GM21825 (cell line): ENCODE results near the gene TMEM184A.
"Not testable (repeated sequence)": the region's sequence is repeated elsewhere in the genome, so short reads cannot be mapped to it uniquely, and the experiment has no call there.

Experiments
- ATAC-seq: cut with Tn5 transposase; IDR thresholded peaks from one replicate; pipeline ENCODE4 v1.9.1; 2021; ENCODE audit warnings: mild to moderate bottlenecking, moderate library complexity; ENCODE audit not compliant: unreplicated experiment

Gene TMEM184A

DNA sequence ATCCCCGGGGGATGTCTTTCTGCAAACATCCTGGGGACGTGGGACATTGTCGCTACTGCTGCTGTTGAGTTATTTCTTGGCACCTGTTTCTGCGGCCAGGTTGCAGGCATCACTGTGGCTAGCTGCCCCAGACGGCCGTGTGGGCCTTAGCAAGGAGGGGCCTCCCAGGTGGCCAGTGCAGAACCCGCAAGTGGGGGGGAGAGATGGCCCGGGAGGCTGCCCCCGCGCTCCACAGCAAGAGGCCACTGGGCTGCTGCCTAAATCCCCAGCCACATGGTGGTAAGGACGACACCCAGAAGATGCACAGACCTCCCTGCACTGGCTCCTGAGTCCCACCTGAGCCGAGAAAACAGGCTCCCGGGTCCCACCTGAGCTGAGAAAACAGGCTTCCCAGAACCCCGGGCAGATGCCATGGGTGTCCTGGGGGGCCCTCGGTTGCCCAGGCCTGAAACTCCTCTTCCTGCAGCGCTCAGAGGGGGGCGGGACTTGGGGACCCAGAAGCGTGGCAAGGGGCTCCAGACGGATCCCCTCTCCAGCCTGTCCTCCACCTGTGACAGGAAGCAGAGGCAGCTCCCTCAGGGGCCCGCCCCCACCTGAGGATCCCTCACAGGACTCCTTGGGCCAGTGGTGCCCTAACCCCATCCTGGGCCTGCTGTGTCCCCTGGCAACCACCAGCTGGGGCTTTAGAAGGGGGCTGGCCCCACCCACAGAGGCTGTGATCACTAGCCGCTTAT is 26.5 kb downstream of the TMEM184A start:
- ATAC-seq = no peak

DNA sequence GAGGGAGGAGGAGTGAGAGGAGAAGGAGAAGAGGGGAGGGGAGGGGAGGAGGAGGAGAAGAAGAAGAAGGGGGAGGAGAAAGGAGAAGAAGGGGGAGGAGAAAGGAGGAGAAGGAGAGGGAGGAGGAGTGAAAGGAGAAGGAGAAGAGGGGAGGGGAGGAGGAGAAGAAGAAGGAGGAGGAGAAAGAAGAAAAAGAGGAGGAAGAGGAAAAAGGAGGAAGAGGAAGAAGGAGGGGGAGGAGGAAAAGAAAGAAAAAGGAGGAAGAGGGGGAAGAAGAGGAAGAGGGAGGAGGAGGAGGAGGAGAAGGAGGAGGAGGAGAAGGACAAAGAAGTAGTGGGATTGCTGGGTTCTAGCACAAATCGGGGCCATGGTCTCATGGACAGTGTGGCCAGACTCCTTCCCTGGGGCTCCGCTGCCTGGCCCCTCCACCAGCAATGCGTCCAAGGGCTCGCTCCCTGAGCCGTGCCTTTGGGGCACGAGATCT is 29.7 kb downstream of the TMEM184A start:
- no peak for ATAC-seq

DNA sequence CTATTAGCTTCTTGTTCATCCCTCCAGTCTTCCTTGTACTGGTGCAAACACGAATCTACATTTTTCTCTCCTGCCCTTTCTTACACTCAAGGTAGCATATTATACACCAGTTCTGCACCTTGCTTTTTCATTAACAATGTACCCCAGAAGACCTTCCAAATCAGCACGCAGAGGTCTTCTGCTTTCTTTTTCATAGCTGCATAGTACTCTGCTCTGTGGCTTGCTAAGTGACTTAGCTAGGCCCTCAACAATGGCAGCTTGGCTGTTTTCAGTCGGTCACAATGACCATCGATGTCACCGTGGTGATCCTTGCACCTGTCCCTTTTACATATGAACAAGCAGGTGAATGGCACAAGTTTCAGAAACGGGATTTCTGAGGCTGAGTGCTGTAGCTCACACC is 30.6 kb downstream of the TMEM184A start:
- no peak for ATAC-seq

DNA sequence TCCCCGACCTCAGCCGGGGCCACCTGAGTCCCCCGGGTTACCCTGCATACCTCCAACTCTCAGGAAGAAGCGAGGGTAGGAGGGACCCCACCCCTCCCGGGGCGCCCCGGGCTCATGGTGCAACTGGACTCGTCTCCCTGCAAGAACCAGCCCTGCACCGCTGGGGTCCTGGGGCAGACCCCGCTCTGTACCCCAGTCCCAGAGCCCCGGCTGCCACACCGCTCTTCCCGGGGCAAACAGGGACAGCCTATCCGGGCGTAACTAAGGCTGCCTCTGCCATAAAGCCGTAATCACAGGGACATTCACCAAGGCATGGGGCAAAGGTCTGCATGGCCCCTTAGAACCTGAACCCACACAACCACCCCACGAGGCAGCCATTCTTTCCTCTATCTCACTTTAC is 32.2 kb downstream of the TMEM184A start:
- no peak for ATAC-seq

DNA sequence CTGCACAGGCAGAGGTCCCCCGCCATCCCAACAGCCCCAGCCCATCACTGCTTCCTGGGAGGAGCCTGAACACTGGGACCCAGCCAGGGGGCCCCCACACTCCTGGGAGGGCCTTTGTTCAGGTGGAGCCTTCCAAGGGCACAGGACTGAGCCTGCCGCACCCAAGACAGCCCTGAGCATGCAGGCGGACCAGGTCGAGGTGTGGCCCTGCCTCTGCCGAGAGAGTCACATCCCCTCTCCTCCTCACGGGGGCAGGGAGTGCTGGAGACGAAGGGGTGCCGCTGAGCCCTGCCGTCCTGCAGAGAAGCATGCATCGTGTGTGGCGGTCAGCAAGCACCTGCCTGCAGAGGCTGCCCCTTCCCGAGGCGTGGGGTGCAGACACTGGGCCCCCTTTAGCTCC is 32.8 kb downstream of the TMEM184A start:
- no peak for ATAC-seq

DNA sequence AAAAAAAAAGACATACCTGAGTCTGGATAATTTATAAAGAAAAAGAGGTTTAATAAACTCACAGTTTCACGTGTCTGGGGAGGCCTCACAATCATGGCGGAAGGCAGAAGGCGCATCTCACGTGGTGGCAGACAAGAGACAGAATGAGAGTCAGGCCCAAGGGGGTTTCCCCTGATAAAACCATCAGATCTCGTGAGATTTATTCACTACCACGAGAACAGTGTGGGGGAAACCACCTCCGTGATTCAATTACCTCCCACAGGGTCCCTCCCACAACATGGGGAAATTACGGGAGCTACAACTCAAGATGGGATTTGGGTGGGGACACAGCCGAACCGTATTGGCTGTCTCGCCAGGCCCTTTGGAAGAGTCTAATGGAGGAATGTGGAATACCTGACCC is 34.5 kb downstream of the TMEM184A start:
- ATAC-seq = no peak

DNA sequence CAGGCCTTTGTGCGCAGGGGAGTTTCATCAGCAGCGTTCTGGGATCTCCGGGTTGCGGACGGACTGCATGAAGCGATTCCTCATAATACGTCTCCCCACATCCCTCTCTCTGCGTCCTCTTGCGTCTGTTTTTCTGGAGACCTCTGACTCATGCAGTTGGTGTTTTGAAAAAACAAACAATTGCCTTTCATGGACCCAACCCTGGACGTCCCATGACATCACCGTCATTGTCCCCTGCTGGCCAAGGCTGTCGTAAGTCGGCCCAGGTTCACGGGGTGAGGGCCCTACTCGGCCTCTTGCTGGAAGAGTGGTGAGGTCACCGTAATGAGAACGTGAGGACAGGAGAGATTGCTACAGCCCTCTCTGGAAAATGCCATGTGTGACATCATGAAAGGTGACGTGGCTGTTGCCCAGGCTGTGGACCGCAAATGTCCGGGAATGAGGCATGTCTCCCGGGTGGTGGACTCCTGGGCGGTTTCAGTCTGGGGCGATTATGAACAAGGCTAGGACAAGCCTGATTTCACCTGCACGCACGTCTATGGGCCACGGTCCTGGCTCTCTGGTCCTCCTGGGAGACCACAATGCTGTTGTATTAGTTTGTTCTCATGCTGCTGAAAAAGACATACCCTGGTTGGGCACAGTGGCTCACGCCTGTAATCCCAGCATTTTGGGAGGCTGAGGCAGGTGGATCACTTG is 35.3 kb downstream of the TMEM184A start:
- no peak for ATAC-seq

DNA sequence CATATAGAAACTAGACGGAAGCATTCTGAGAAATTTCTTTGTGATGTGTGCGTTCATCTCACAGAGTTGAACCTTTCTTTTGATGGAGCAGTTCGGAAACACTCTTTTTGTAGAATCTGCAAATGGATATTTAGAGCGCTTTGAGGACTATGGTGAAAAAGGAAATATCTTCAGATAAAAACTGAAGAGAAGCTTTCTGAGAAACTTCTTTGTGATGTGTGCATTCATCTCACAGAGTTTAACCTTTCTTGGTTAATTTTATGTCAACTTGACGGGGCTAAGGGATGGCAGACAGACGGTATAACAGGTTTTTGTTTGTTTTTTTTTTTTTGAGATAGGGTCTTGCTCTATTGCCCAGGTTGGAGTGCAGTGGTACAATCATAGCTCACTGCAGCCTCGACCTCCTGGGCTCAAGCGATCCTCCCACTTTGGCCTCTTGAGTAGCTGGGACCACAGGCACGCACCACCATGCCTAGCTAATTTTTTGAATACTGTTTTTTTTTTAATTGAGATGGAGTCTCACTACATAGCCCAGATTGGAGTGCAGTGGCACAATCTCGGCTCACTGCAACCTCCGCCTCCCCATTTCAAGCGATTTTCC is 36.6 kb downstream of the TMEM184A start:
- ATAC-seq = not testable (repeated sequence)

DNA sequence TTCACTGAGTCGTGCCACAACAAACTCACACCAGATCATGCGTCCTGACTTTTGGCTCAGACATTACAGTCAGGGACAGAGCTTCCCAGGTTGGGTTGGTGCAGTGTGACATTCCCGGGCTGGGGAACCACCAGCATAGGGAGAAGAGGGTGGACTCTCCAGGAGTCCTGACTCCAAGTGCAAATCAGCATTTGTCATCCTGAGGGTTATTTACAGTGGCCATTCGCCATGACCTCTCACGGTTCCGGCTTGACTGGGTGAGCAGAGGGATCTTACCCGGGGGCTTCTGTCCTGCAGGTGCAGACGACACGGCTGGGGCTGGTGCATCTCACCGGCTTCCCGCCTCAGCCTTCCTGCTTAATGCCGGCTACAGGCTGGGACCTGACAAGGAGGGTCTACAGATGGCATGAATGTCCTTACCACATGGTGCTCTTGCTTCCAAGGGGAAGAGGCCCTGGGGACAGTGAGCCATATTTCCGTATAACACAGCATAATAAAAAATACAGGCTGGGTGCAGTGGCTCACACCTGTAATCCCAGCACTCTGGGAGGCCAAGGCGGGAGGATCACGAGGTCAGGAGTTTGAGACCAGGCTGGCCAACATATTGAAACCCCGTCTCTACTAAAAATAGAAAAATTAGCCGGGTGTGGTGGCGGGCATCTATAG is 39.3 kb downstream of the TMEM184A start:
- ATAC-seq = no peak

DNA sequence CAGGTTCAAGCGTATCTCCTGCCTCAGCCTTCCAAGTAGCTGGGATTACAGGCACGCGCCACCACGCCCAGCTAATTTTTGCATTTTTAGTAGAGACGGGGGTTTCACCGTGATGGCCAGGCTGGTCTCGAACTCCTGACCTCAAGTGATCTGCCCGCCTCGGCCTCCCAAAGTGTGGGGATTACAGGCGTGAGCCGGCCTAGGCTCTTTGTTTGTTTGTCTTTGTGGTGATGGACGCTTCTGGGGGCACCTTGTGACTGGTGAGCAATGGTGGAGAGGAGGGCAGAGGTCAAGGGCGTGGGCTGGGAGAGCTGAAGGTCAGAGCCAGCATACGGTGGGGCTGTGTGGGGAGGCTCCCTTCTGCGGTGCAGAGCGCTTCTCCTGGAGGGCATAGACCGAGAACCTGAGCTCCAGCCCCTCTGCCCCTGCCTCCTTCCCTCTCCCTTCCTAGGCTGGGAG is 40.5 kb downstream of the TMEM184A start:
- not testable (repeated sequence) for ATAC-seq

DNA sequence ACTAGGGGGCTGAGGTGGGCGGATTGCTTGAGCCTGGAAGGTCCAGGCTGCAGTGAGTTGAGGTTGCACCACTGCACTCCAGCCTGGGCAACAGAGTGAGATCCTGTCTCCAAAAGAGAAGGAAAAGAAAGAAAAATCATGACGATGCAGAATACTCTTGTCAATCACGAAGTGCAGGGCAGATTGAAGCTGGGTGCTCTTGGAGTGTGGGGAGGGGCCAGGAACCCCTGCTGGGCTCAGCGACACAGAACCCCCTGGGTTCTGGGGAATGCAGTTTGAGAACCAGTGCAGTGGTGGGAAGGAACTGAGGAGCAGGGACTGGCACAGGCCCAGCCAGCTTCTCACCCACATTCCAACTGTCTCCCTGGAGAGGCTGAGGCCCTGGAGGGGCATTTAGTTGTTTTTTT is 41.0 kb downstream of the TMEM184A start:
- ATAC-seq = no peak

DNA sequence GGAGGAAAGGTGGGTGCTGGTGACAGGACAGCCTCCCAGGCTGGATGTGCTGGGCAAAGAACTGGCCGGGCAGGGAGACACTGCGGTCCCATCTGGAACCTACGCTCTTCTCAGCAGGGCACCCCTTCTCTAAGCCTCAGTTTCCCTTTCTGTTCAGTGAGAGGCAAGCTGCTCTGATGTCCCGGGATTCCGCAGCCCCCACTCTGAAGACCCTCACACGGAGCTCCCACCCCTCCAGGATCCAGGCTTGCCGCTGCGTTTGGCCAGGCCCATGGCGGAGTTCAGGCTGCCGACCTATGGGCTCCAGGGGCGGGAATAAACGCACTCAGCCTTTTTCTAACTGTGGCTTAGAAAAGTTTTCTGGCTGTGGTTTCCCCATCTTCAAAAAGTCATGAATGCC is 41.6 kb downstream of the TMEM184A start:
- ATAC-seq = no peak

DNA sequence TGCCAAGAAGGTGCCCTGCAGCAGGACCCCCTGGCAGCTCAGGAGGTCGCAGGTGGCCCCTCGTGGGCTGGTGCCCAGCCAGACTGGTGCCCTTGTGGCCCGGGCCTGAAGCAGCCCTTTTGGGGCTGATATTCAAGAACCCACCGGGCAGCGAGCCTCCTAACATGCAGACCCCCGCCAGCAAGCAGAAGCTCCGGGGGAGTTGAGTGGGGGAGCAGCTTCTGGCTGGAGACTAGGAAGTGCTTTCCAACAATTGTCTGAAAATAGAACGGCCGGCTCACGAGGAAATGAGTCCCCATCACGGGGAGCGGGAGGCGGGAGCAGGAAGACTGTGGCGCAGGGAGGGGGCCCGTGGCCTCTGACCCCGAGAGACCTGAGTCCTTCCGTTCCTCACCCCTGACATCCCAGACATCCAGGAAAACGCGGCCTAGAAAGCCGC is 42.3 kb downstream of the TMEM184A start:
- ATAC-seq = no peak

DNA sequence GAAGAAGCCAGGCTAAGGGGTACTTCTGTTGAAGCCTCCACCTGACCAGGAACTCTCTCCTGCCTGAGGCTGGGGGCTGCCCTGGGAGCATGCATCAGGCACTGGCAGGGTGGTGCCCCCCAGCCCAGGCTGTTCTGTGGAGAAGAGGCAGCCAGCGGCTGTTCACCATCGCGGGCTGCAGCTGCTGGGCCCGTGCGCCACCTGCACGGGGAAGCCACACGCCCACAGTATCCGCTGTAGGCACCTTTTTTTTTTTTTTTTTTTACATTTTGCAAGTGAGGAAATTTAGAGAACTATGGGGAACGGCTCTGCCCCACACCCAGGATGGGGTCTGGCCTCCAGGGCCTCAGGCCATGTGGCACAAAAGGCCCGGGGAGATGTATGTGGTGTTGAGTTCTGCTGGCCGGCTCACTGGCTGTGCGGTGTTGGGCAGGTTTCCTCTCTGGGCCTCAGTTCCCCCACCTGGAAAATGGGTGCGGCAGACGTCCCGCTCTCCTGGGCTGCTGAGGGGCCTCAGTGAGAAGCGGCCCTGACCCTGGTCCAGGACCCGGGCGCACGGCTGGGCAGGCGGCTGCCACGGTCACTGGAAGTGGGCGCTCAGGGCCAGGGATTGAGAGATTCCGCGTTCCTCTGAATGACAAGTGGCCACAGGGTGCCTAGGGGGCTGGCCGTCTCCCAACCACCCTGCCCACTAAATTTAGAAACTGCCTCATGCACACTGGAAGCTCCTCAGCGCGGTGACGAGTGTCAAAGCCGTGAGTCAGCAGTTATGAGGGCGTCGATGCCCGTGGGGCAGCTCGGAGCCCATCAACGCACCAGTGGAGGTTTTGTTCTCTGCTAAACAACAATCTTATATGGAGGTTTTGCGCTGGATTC is 43.0 kb downstream of the TMEM184A start:
- ATAC-seq = peak; percentile 46

DNA sequence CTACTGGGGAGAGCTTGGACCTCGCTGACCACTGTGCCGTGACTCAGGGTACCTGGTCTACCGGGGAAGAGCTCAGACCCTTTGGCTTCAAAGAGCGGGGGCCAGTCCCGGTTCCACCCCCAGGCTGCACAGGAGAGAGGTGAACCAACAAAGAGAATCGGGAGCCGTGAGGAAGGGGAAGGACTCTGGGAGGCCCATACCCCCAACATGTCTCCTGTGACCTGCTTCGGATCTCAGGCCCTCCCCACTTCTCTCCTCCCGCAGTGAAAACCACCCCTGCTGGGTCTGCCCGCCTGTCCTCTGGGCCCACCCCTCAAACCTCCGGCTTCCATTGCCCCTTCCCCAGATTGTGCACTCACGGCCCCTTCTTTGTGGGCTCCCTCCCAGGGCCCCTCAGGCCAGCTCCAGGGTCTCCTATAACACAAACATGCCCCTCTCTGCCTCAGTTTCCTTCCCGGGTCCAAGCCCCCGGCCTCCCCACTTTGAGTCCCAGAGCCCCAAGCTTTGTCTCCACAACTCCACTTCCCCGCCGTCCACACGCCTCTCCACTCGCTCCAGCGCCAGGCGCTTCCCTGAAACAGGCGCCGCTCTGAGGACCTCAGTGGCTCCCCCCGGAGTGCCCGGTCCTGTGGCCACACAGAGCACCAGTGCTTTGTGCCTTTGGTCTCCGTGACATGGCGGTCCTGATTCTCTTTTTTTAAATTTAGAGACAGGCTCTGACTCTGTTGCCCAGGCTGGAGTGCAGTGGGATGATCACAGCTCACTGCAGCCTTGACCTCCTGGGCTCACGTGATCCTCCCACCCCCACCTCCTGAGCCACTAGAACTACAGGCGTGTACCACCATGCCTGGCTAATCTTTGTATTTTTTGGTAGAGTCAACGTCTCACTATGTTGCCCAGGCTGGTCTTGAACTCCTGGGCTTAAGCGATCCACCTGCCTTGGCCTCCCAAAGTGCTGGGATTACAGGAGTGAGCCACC is 44.3 kb downstream of the TMEM184A start:
- no peak for ATAC-seq

DNA sequence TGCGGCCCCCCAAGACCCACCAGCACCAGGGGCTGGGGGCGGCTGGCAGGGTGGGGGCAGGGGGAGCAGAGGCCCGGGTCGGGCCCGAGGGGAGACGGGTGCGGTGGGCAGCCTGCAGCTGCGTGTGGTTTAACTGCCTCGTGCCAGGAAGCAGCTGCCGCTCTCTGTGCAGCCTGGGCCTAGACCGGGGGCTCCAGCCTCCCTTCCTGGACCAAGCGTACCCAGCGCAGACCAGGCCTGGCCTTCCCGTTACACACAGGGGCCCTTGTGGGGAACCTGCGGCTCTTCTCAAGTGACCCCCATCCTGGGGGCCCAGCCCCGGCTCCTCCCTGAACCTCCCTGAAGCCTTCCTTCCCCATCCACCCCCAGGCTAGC is 45.2 kb downstream of the TMEM184A start:
- no peak for ATAC-seq

DNA sequence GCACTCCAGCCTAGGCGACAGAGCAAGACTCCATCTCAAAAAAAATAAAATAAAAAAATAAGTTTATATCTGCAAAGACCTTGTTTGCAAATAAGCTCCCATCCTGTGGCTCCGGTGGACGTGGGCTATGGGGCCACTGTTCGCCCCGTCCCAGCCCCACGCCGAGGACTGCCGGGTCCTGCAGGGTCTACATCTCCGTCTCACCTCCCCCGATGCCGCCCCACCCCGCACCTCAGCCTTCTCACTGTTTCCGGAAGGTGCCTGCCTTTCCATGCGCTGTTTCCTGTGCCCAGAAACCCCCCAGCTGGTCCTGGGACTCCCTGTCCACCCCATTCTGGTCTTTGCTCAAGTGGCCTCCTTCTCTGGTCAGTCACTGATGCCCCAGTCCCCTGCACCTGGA is 46.8 kb downstream of the TMEM184A start:
- no peak for ATAC-seq

DNA sequence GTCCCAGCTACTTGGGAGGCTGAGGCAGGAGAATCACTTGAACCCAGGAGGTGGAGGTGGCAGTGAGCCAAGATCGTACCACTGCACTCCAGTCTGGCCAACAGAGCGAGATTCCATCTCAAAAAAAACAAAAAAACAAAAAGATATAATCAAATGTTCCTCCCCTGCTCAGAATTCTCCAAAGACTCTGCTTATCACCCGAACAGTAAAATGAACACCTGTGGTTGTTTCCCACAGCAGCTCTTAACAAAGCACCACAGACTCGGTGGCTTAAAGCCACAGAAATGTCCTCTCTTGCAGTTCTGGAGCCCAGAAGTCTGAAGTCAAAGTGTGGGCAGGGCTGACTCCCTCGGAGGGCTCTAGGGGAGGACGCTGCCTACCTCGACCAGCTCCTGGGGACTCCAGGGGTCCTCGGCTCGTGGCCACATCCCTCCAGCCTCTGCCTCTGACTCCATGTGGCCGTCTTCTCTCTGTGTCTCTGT is 47.7 kb downstream of the TMEM184A start:
- no peak for ATAC-seq
